Lung (tissue), 12 donors: ENCODE data around the gene DCXR. TPM values are rescaled to one million over a fixed set of nuclear protein-coding genes. Genes with fewer than 3 reads are reported as not detected.

ENCODE experiments used
- ATAC-seq: fragments of 200-7000 bp; cut with Tn5 transposase; one replicate; pipeline ENCODE4 v1.9.1; 2020; ENCODE audit warnings: moderate number of reproducible peaks; ENCODE audit not compliant: insufficient read depth, low FRiP score
- DNase-seq, 3 donors: peaks; one replicate each; pipeline ENCODE4 v3.0.0-alpha.2; 2013 to 2017
- H3K27ac ChIP-seq, 2 donors: one replicate each; pipeline ENCODE4 v1.5.1; 2013; ENCODE audit warnings: mild to moderate bottlenecking in 2 of 2, moderate library complexity in 2 of 2, control low read depth in 1 of 2, inconsistent platforms in 1 of 2, low read depth in 1 of 2, low read length in 1 of 2
- H3K27me3 ChIP-seq, 3 donors: one replicate each; pipeline ENCODE4 v1.5.1; 2013; ENCODE audit warnings: low read length in 2 of 3; ENCODE audit not compliant: control insufficient read depth in 3 of 3, insufficient read depth in 3 of 3
- H3K36me3 ChIP-seq, 4 donors: one replicate each; pipeline ENCODE4 v1.5.1; 2013; ENCODE audit warnings: low read length in 4 of 4, mild to moderate bottlenecking in 1 of 4, moderate library complexity in 1 of 4; ENCODE audit not compliant: control insufficient read depth in 4 of 4, insufficient read depth in 4 of 4
- H3K4me1 ChIP-seq, 5 donors: one replicate each; pipeline ENCODE4 v1.5.1; 2013; ENCODE audit warnings: low read length in 5 of 5, mild to moderate bottlenecking in 2 of 5, moderate library complexity in 1 of 5; ENCODE audit not compliant: control insufficient read depth in 5 of 5, insufficient read depth in 5 of 5
- H3K4me3 ChIP-seq: one replicate; pipeline ENCODE4 v1.5.1; 2013; ENCODE audit warnings: mild to moderate bottlenecking, control low read depth, moderate library complexity
- H3K9ac ChIP-seq, 2 donors: one replicate each; pipeline ENCODE4 v1.5.1; 2013; ENCODE audit warnings: low read length in 2 of 2, control low read depth in 1 of 2; ENCODE audit not compliant: insufficient read depth in 1 of 2
- H3K9me3 ChIP-seq, 4 donors: one replicate each; pipeline ENCODE4 v1.5.1; 2013; ENCODE audit warnings: low read length in 3 of 4, mild to moderate bottlenecking in 1 of 4, moderate library complexity in 1 of 4; ENCODE audit not compliant: control insufficient read depth in 4 of 4, insufficient read depth in 3 of 4
- WGBS, 2 donors: extraction: QIAGEN DNeasy Blood & Tissue Kit; methylation state at CpG; one replicate each; pipeline ENCODE4 v1.1.7; 2013; 5-methylcytosine and 5-hydroxymethylcytosine counted together
- polyA plus RNA-seq, 2 donors: library from polyadenylated mRNA; stranded (reverse); fragments of 200-250 nt; gene quantifications; one replicate each; pipeline ENCODE4 v1.2.1, GENCODE V29; 2013
- total RNA-seq, 2 donors: library from RNA; depleted of rRNA in 1 of 2; stranded (reverse); fragments of >200 nt in 1 of 2; gene quantifications; one replicate each; pipeline ENCODE4 v1.2.1, GENCODE V29; 2014 to 2021
- TF ChIP-seq, protein P1 (sequence below): IDR thresholded peaks from 2 replicates; pipeline ENCODE4 v1.5.1; 2012; ENCODE audit warnings: mild to moderate bottlenecking; ENCODE audit errors: control extremely low read depth, extremely low read depth
- donor health status: control.
- donor health status: control.
- donor health status: Bipolar disorder and iron deficiency.
- donor health status: healthy.
- donor health status: DM: yes; HTN: yes; CAD: no.

Gene DCXR
- total and polyA plus RNA-seq, 4 donors, result 41.6 to 246 (median 206) TPM

DNA sequence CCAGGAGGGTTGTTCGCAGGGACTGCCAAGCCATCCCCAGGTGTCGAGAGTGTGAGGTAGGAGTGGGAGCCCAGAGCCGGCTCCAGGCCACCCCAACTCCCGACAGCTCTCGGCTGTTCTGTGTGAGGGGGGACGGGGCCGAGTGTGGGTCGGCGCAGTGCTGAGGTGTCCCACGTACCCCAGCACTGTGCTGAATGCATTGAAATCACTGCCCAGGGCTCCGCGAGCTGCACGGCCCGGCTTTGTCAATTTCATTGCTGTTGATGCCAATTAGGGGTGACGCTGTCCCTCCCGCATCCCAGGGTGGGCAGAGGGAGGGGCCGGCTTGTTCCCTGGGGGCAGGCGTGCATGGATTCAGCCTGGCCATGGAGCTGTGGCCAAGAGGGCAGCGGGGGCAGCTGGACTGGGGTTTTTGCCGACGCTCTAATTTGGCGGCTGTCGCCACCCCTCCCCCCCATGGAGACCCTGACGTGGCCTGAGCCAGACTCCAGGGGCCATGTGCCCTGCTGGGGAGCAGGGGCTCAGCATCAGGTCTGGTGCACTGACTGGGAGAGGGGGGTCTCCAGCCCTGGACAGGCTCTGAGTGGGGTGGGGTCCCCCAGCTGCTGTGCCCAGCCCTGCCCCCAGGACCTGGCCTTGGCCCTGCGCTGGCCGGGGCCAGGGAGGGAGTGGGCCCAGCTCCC, 29.1 kb downstream of the DCXR start:
- no peak for DNase-seq

DNA sequence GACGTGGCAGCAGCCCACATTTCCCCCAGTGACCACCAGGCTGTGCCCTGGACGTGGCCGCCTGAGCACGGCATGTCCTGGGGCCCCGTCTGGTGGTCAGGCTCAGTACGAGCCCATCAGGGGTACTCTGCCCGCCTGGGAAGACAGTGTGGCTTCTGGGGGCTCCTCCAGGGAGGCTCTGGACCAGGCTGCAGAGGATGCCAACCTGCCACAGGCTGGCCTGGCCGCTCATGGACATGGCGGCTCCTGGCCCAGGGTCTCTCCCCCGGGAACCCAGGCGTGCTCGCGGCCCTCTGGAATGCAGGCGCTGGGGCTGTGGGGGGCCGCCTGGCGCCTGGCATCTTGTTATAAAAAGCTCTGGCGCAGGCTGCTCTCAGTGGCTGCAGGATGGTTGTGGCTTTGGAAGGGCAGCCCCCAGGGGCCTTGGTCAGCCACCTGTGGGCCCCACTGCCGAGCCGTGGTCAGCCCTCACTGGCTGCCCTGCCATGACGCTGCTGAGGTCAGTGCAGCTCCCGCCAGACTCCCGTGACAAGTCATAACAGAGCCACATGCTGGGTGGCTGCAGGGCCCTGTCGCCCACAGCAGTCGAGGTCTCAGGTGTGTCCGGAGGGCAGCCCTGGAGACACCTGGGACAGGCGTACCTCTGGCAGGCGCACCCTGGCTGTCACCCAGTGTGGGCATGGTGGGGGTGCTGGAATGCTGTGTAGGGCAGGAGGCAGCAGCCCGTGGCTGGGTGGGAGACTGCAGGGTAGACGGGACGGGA, 29.8 kb downstream of the DCXR start:
- H3K9me3 ChIP-seq, result no peaks in the 10 kb centered on the region
- H3K36me3 ChIP-seq, result peaks cover 0 to 20% (median 0%) of the 10 kb centered on the region in 4 donors
- no peak overlapping the region for H3K9ac ChIP-seq
- no peak overlapping the region for H3K27ac ChIP-seq
- H3K27me3 ChIP-seq, result no peaks in the 10 kb centered on the region
- TF ChIP-seq, protein P1, sequence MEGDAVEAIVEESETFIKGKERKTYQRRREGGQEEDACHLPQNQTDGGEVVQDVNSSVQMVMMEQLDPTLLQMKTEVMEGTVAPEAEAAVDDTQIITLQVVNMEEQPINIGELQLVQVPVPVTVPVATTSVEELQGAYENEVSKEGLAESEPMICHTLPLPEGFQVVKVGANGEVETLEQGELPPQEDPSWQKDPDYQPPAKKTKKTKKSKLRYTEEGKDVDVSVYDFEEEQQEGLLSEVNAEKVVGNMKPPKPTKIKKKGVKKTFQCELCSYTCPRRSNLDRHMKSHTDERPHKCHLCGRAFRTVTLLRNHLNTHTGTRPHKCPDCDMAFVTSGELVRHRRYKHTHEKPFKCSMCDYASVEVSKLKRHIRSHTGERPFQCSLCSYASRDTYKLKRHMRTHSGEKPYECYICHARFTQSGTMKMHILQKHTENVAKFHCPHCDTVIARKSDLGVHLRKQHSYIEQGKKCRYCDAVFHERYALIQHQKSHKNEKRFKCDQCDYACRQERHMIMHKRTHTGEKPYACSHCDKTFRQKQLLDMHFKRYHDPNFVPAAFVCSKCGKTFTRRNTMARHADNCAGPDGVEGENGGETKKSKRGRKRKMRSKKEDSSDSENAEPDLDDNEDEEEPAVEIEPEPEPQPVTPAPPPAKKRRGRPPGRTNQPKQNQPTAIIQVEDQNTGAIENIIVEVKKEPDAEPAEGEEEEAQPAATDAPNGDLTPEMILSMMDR, result no peak
- DNase-seq (no peak), ATAC-seq (no peak)
- 92 to 93% methylated on average over 29 to 30 of the region's 30 CpGs for WGBS, 2 donors
- peaks cover 3 to 27% (median 8%) of the 10 kb centered on the region in 5 donors for H3K4me1 ChIP-seq
- H3K4me3 ChIP-seq, result no peak overlapping the region

More for the DNA sequence above, 29.1 kb downstream of the DCXR start:
- Histone ChIP-seq H3K4me1 (peaks cover under 1 to 32% (median 3%) of the 10 kb centered on the region in 5 donors), H3K27ac (no peak overlapping the region), H3K9ac (no peak overlapping the region), H3K4me3 (no peak overlapping the region), H3K27me3 (no peaks in the 10 kb centered on the region), H3K36me3 (peaks cover 0 to 21% (median 0%) of the 10 kb centered on the region in 4 donors), H3K9me3 (no peaks in the 10 kb centered on the region)
- WGBS, 2 donors, result 93 to 95% methylated on average over 26 of the region's 26 CpGs
- no peak for ATAC-seq
- TF ChIP-seq, protein P1, result no peak

DNA sequence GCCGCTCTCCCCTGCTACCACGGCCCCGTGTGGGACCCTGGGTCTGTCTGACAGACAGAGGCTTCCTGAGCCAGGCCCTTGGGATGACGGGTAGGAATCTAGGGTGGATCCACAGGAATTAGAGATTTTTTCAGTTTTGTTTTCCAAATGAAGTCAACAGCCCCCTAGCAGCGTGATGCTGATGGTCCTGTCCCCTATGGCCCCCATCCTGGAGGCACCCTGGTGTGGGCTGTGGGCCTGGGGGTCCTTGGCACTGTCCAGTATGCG, 30.3 kb downstream of the DCXR start:
- Histone ChIP-seq H3K27me3 (no peaks in the 10 kb centered on the region), H3K27ac (no peak overlapping the region), H3K9ac (no peak overlapping the region), H3K36me3 (peaks cover 0 to 17% (median 0%) of the 10 kb centered on the region in 4 donors), H3K4me1 (peaks cover 3 to 22% (median 8%) of the 10 kb centered on the region in 5 donors), H3K4me3 (no peak overlapping the region), H3K9me3 (no peaks in the 10 kb centered on the region)
- TF ChIP-seq, protein P1, result no peak
- ATAC-seq (no peak), DNase-seq (no peak)
- WGBS, 2 donors, result 89 to 90% methylated on average over 6 of the region's 6 CpGs
